Psoas muscle (tissue), 8 donors: Measurements from ENCODE around the gene AACS. TPM values are rescaled to one million over a fixed set of nuclear protein-coding genes. Genes with fewer than 3 reads are reported as not detected.

Experiments
- ATAC-seq, 4 donors: fragments of 200-7000 bp; cut with Tn5 transposase; one replicate each; pipeline ENCODE4 v1.9.1; 2020; ENCODE audit warnings: moderate library complexity in 3 of 4, mild to moderate bottlenecking in 2 of 4
- DNase-seq, 2 donors: peaks; one replicate each; pipeline ENCODE4 v3.0.0-alpha.2; 2020
- H3K27ac ChIP-seq: fragments of 200-600 bp; one replicate; pipeline ENCODE4 v1.8.0; 2022
- H3K27me3 ChIP-seq, 3 donors: fragments of 200-600 bp in 1 of 3; one replicate each; pipeline versions ENCODE4 v1.6.1 to v1.8.0; 2013 to 2022; ENCODE audit warnings: low read length in 2 of 3, mild to moderate bottlenecking in 2 of 3, moderate library complexity in 1 of 3; ENCODE audit not compliant: insufficient read depth in 3 of 3
- H3K36me3 ChIP-seq, 2 donors: fragments of 200-600 bp in 1 of 2; one replicate each; pipeline versions ENCODE4 v1.6.1 to v1.8.0; 2013 to 2022; ENCODE audit warnings: low read depth in 1 of 2, mild to moderate bottlenecking in 1 of 2, moderate library complexity in 1 of 2; ENCODE audit not compliant: insufficient read depth in 1 of 2
- H3K4me1 ChIP-seq: fragments of 200-600 bp; one replicate; pipeline ENCODE4 v1.8.0; 2022
- H3K4me3 ChIP-seq: fragments of 200-600 bp; one replicate; pipeline ENCODE4 v1.8.0; 2022; ENCODE audit warnings: mild to moderate bottlenecking
- H3K9me3 ChIP-seq: fragments of 200-600 bp; one replicate; pipeline ENCODE4 v1.8.0; 2022
- CTCF ChIP-seq: fragments of 200-600 bp; IDR thresholded peaks from one replicate; pipeline ENCODE4 v1.8.0; 2022; ENCODE audit warnings: antibody characterized with exemption
- WGBS, 3 donors: extraction: QIAGEN DNeasy Blood & Tissue Kit; methylation state at CpG; one replicate each; pipeline versions ENCODE4 v1.1.6 to v1.1.7; 2013; 5-methylcytosine and 5-hydroxymethylcytosine counted together
- intact Hi-C, 2 donors: fragments of 100-400 bp; cut with DNase I; formaldehyde crosslinking; loops; one replicate each; pipeline versions ENCODE4 v1.11.0 to v1.14.2; 2022
- polyA plus RNA-seq, 3 donors: library from polyadenylated mRNA; stranded (reverse); fragments of 200-250 nt; gene quantifications; one replicate each; pipeline ENCODE4 v1.2.3, GENCODE V29; 2013
- total RNA-seq, 4 donors: library from RNA; stranded (reverse); fragmentation: NEBNext Ultra II Directional in 2 of 4; extraction: Animal tissue kit (Norgen Biotek cat#: 25700) in 2 of 4; gene quantifications; one replicate each; pipeline versions ENCODE4 v1.2.1 to v1.2.4, GENCODE V29; 2021 to 2023
- donor health status: healthy with polysubstance abuse.
- donor health status: DM: no; HTN: no; CAD: no; lungs with moderate emphysema.
- donor health status: Bipolar disorder and iron deficiency.
- donor health status: healthy.
- donor health status: DM: yes; HTN: yes; CAD: no.
- donor health status: DM: no; HTN: no; CAD: no.
- donor health status: DM: no; HTN: no; CAD: no.
- donor health status: DM: yes; HTN: yes; CAD: no.

The AACS gene
- total and polyA plus RNA-seq, 7 donors = 3.2 to 9.5 (median 5.7) TPM

GRCh38 chr12:125183187-125184067 is 118.2 kb downstream of the AACS start:
- WGBS, 3 donors = 3 to 5% (median 5%) methylated on average over 27 of the region's 27 CpGs
- intact Hi-C loops = loop anchor here (2.0 to 5.0 kb wide), 3 partner anchors 219 to 1694 kb away; no protein-coding TSS in a partner anchor
- no peak overlapping the region for H3K4me3 ChIP-seq
- DNase-seq = peak; percentile 69 to 81
- no peak overlapping the region for H3K27ac ChIP-seq
- H3K4me1 ChIP-seq = peaks cover 14% of the 10 kb centered on the region
- peaks cover 0 to 34% (median 0%) of the 10 kb centered on the region in 3 donors for H3K27me3 ChIP-seq
- peak; percentile 98 for TF ChIP-seq CTCF
- no peaks in the 10 kb centered on the region for H3K9me3 ChIP-seq
- H3K36me3 ChIP-seq = no peaks in the 10 kb centered on the region
- peak; percentile 71 to 86 (median 72) for ATAC-seq

- H3K27me3 ChIP-seq = peaks cover 0 to 44% (median 2%) of the 10 kb centered on the region in 3 donors
- peaks cover 14% of the 10 kb centered on the region for H3K4me1 ChIP-seq
- no peak for ATAC-seq
- WGBS, 3 donors = 40 to 46% (median 42%) methylated on average over 16 of the region's 16 CpGs
- no peak overlapping the region for H3K27ac ChIP-seq
- no peaks in the 10 kb centered on the region for H3K36me3 ChIP-seq
- H3K9me3 ChIP-seq = no peaks in the 10 kb centered on the region
- no peak overlapping the region for H3K4me3 ChIP-seq
- intact Hi-C loops = loop anchor here (5.0 kb wide), 2 partner anchors 218 to 1693 kb away; no protein-coding TSS in a partner anchor
- DNase-seq = no peak
- no peak for TF ChIP-seq CTCF
Observed at GRCh38 chr12:125184213-125184967, 119.2 kb downstream of the AACS start.

- Histone ChIP-seq H3K27me3 (peaks cover 0 to 52% (median 8%) of the 10 kb centered on the region in 3 donors), H3K4me1 (peaks cover 14% of the 10 kb centered on the region), H3K27ac (no peak overlapping the region), H3K36me3 (no peaks in the 10 kb centered on the region), H3K4me3 (no peak overlapping the region), H3K9me3 (no peaks in the 10 kb centered on the region)
- 14 to 23% (median 17%) methylated on average over 19 to 21 of the region's 21 CpGs for WGBS, 3 donors
- ATAC-seq = no peak
- intact Hi-C loops = no loop called here
- peak in 1 of 2 donors; percentile 52 for DNase-seq
- no peak for TF ChIP-seq CTCF
Observed at GRCh38 chr12:125185311-125185739, 120.1 kb downstream of the AACS start.

GRCh38 chr12:125185740-125186470 is 120.7 kb downstream of the AACS start, which contains the start of gene TMEM132B:
TMEM132B (plus strand) TSS chr12:125186386.
- Histone ChIP-seq H3K27ac (no peak within 1 kb of the TSS), H3K36me3 (no peaks in the 10 kb centered on the region), H3K9me3 (no peaks in the 10 kb centered on the region), H3K27me3 (peaks cover 0 to 52% (median 8%) of the 10 kb centered on the region in 3 donors), H3K4me1 (peaks cover 14% of the 10 kb centered on the region), H3K4me3 (peak within 1 kb of the TSS; percentile 52)
- intact Hi-C loops = no loop called here
- DNase-seq = peak; percentile 65 to 82
- TF ChIP-seq CTCF = peak; percentile 24
- peak; percentile 80 to 92 (median 86) for ATAC-seq
- 2 to 4% (median 2%) methylated on average over 36 to 65 of the region's 71 CpGs for WGBS, 3 donors
